Spinal cord (tissue), 10 donors: ENCODE data around the gene SEL1L3. TPM values are rescaled to one million over a fixed set of nuclear protein-coding genes. Genes with fewer than 3 reads are reported as not detected.
A peak's percentile ranks its signal among the peaks of the same experiment; 100 is the strongest.

Experiments used
- DNase-seq, 6 donors: peaks; one replicate each; pipeline versions ENCODE4 v3.0.0 to v3.0.0-alpha.2; 2013 to 2015; ENCODE audit warnings: low spot score in 6 of 6, low read depth in 4 of 6
- H3K27ac ChIP-seq: one replicate; pipeline ENCODE4 v1.5.1; 2013; ENCODE audit warnings: low read depth, low read length, control low read depth
- H3K27me3 ChIP-seq: one replicate; pipeline ENCODE4 v1.6.1; 2013; ENCODE audit warnings: low read length; ENCODE audit not compliant: control insufficient read depth, insufficient read depth
- H3K36me3 ChIP-seq: one replicate; pipeline ENCODE4 v1.6.1; 2013; ENCODE audit warnings: low read length; ENCODE audit not compliant: control insufficient read depth, insufficient read depth
- H3K4me1 ChIP-seq: one replicate; pipeline ENCODE4 v1.6.1; 2013; ENCODE audit warnings: low read length; ENCODE audit not compliant: control insufficient read depth, insufficient read depth
- H3K4me3 ChIP-seq: one replicate; pipeline ENCODE4 v1.5.1; 2013; ENCODE audit warnings: low read depth, low read length, control low read depth
- H3K9me3 ChIP-seq: one replicate; pipeline ENCODE4 v1.6.1; 2013; ENCODE audit warnings: low read length; ENCODE audit not compliant: control insufficient read depth, insufficient read depth
- WGBS: methylation state at CpG from one replicate; pipeline ENCODE4 v1.1.5; 2013; ENCODE audit warnings: missing lambda C conversion rate; ENCODE audit not compliant: insufficient coverage; 5-methylcytosine and 5-hydroxymethylcytosine counted together
- polyA plus RNA-seq, 2 donors: library from polyadenylated mRNA; unstranded; fragments of 120-200 nt; gene quantifications; one replicate each; pipeline ENCODE4 v1.2.1, GENCODE V29; 2013; ENCODE audit not compliant: insufficient read length in 2 of 2
- total RNA-seq, 2 donors: library from RNA; depleted of rRNA in 1 of 2; stranded (reverse); fragments of 120-200 nt in 1 of 2; fragments of >200 nt in 1 of 2; gene quantifications; one replicate each; pipeline versions ENCODE4 v1.2.3 to v1.2.4, GENCODE V29; 2013 to 2014
- donor health status: healthy.

Gene SEL1L3
- total and polyA plus RNA-seq, 4 donors: 19.2 to 27.5 (median 22.6) TPM

- peaks cover 16% of the 10 kb centered on the region for H3K4me1 ChIP-seq
- DNase-seq: peak in 1 of 6 donors; percentile 84
- WGBS: 88% methylated on average over 5 of the region's 9 CpGs
- H3K9me3 ChIP-seq: no peaks in the 10 kb centered on the region
- no peak overlapping the region for H3K4me3 ChIP-seq
- H3K36me3 ChIP-seq: no peaks in the 10 kb centered on the region
- H3K27me3 ChIP-seq: no peaks in the 10 kb centered on the region
- no peak overlapping the region for H3K27ac ChIP-seq
Observed at GRCh38 chr4:25813448-25814106, 49.2 kb downstream of the SEL1L3 start.

GRCh38 chr4:25811841-25812240, 50.9 kb downstream of the SEL1L3 start:
- H3K9me3 ChIP-seq: no peaks in the 10 kb centered on the region
- no peaks in the 10 kb centered on the region for H3K27me3 ChIP-seq
- H3K27ac ChIP-seq: no peak overlapping the region
- 83% methylated on average over 1 of the region's 9 CpGs for WGBS
- peaks cover 16% of the 10 kb centered on the region for H3K4me1 ChIP-seq
- no peaks in the 10 kb centered on the region for H3K36me3 ChIP-seq
- peak in 1 of 6 donors; percentile 79 for DNase-seq
- H3K4me3 ChIP-seq: no peak overlapping the region

- Histone ChIP-seq H3K4me1 (peaks cover 16% of the 10 kb centered on the region), H3K9me3 (no peaks in the 10 kb centered on the region), H3K27me3 (no peaks in the 10 kb centered on the region), H3K4me3 (no peak overlapping the region), H3K36me3 (no peaks in the 10 kb centered on the region), H3K27ac (no peak overlapping the region)
- peak in 1 of 6 donors; percentile 43 for DNase-seq
- WGBS: 56% methylated on average over 2 of the region's 4 CpGs
Observed at GRCh38 chr4:25811374-25811690, 51.5 kb downstream of the SEL1L3 start.

GRCh38 chr4:25810461-25811373, 52.1 kb downstream of the SEL1L3 start:
- WGBS: 48% methylated on average over 22 of the region's 23 CpGs
- DNase-seq: peak in 2 of 6 donors; percentile 78
- Histone ChIP-seq H3K27ac (peak overlapping the region; percentile 25), H3K27me3 (no peaks in the 10 kb centered on the region), H3K36me3 (no peaks in the 10 kb centered on the region), H3K4me3 (no peak overlapping the region), H3K9me3 (no peaks in the 10 kb centered on the region), H3K4me1 (peaks cover 16% of the 10 kb centered on the region)

GRCh38 chr4:25809996-25810395, 52.8 kb downstream of the SEL1L3 start:
- Histone ChIP-seq H3K9me3 (no peaks in the 10 kb centered on the region), H3K4me1 (peaks cover 16% of the 10 kb centered on the region), H3K36me3 (no peaks in the 10 kb centered on the region), H3K27ac (peak overlapping the region; percentile 25), H3K4me3 (no peak overlapping the region), H3K27me3 (no peaks in the 10 kb centered on the region)
- peak in 2 of 6 donors; percentile 27 to 71 for DNase-seq
- WGBS: 24% methylated on average over 4 of the region's 4 CpGs

GRCh38 chr4:25807102-25807728, 55.6 kb downstream of the SEL1L3 start:
- Histone ChIP-seq H3K27ac (no peak overlapping the region), H3K9me3 (no peaks in the 10 kb centered on the region), H3K27me3 (no peaks in the 10 kb centered on the region), H3K4me3 (no peak overlapping the region), H3K4me1 (peaks cover 16% of the 10 kb centered on the region), H3K36me3 (no peaks in the 10 kb centered on the region)
- WGBS: 67% methylated on average over 3 of the region's 8 CpGs
- DNase-seq: no peak

GRCh38 chr4:25805255-25805860, 57.4 kb downstream of the SEL1L3 start:
- Histone ChIP-seq H3K27ac (no peak overlapping the region), H3K4me1 (peaks cover 7% of the 10 kb centered on the region), H3K9me3 (no peaks in the 10 kb centered on the region), H3K36me3 (no peaks in the 10 kb centered on the region), H3K4me3 (no peak overlapping the region), H3K27me3 (no peaks in the 10 kb centered on the region)
- no peak for DNase-seq
- WGBS: 100% methylated on average over 1 of the region's 6 CpGs

GRCh38 chr4:25803720-25804225, 59.0 kb downstream of the SEL1L3 start:
- no peak overlapping the region for H3K4me3 ChIP-seq
- no peak overlapping the region for H3K27ac ChIP-seq
- peaks cover 1% of the 10 kb centered on the region for H3K36me3 ChIP-seq
- H3K9me3 ChIP-seq: no peaks in the 10 kb centered on the region
- H3K4me1 ChIP-seq: no peaks in the 10 kb centered on the region
- peak in 1 of 6 donors; percentile 33 for DNase-seq
- WGBS: 100% methylated on average over 1 of the region's 3 CpGs
- H3K27me3 ChIP-seq: no peaks in the 10 kb centered on the region

- Histone ChIP-seq H3K27me3 (no peaks in the 10 kb centered on the region), H3K9me3 (no peaks in the 10 kb centered on the region), H3K36me3 (peaks cover 5% of the 10 kb centered on the region), H3K4me1 (peaks cover 3% of the 10 kb centered on the region), H3K27ac (no peak overlapping the region), H3K4me3 (no peak overlapping the region)
- no peak for DNase-seq
Observed at GRCh38 chr4:25801594-25801993, 61.2 kb downstream of the SEL1L3 start.
